B cell (primary cell): ENCODE results near the gene B3GLCT. TPM values are rescaled to one million over a fixed set of nuclear protein-coding genes. Genes with fewer than 3 reads are reported as not detected.

ENCODE experiments used
- ATAC-seq: fragments of 200-7000 bp; cut with Tn5 transposase; one replicate; pipeline ENCODE4 v1.10.0; 2021; ENCODE audit warnings: low read depth, mild to moderate bottlenecking, moderate number of reproducible peaks, moderate library complexity
- CTCF ChIA-PET: fragments of 350-600 bp; sonication (Branson Sonifier 250); formaldehyde crosslinking; loops from one replicate; lab custom pipeline; 2021; ENCODE audit warnings: antibody characterized with exemption, inconsistent platforms; lab: Charles Lee
- POLR2A ChIA-PET: fragments of 350-600 bp; sonication (Branson Sonifier 250); formaldehyde crosslinking; loops from one replicate; lab custom pipeline; 2021; ENCODE audit warnings: antibody characterized with exemption; lab: Charles Lee
- DNase-seq: peaks from one replicate; pipeline ENCODE4 v3.0.0; 2013
- H2AFZ ChIP-seq: 2 replicates; pipeline ENCODE4 v1.6.1; 2012; ENCODE audit warnings: mild to moderate bottlenecking, low read depth, low read length; ENCODE audit not compliant: insufficient read depth, poor library complexity, severe bottlenecking
- H3K27ac ChIP-seq, 2 donors: 1 replicate in 1 of 2; 2 replicates in 1 of 2; pipeline ENCODE4 v1.5.1; 2012 to 2013; ENCODE audit warnings: low read length in 2 of 2, mild to moderate bottlenecking in 2 of 2, moderate library complexity in 1 of 2
- H3K27me3 ChIP-seq, 4 experiments: fragments of 200-600 bp in 1 of 4; sonication (generic) in 1 of 4; replicated peaks in 1 of 4; 1 replicate in 2 of 4; 2 replicates in 2 of 4; pipeline versions ENCODE4 v1.6.1 to v1.7.0; 2013 to 2016; ENCODE audit warnings: low read length in 3 of 4, mild to moderate bottlenecking in 2 of 4, mixed read lengths in 1 of 4, moderate library complexity in 1 of 4; ENCODE audit not compliant: insufficient read depth in 4 of 4, control insufficient read depth in 3 of 4; ENCODE audit errors: control extremely low read depth in 1 of 4
- H3K36me3 ChIP-seq, 2 experiments: replicated peaks in 1 of 2; 1 replicate in 1 of 2; 2 replicates in 1 of 2; pipeline versions ENCODE4 v1.6.1 to v1.7.1; 2013; ENCODE audit warnings: low read length in 1 of 2; ENCODE audit not compliant: insufficient read depth in 2 of 2, control insufficient read depth in 1 of 2; ENCODE audit errors: control extremely low read depth in 1 of 2, extremely low read depth in 1 of 2
- H3K4me1 ChIP-seq, 2 donors: fragments of 200-600 bp in 1 of 2; sonication (generic) in 1 of 2; 1 replicate in 1 of 2; 2 replicates in 1 of 2; pipeline versions ENCODE4 v1.5.1 to v1.6.1; 2013 to 2017; ENCODE audit warnings: low read length in 2 of 2; ENCODE audit not compliant: control insufficient read depth in 2 of 2, insufficient read depth in 2 of 2
- H3K4me2 ChIP-seq: replicated peaks from 2 replicates; pipeline ENCODE3; 2012; ENCODE audit warnings: mild to moderate bottlenecking, low read depth, low read length; ENCODE audit not compliant: poor library complexity, severe bottlenecking
- H3K4me3 ChIP-seq, 5 experiments: fragments of 200-600 bp in 1 of 5; sonication (generic) in 1 of 5; 1 replicate in 3 of 5; 2 replicates in 2 of 5; pipeline versions ENCODE4 v1.5.1 to v1.7.0; 2011 to 2016; ENCODE audit warnings: low read length in 4 of 5, mild to moderate bottlenecking in 4 of 5, low read depth in 2 of 5, control low read depth in 1 of 5, moderate library complexity in 1 of 5; ENCODE audit not compliant: insufficient read depth in 1 of 5; ENCODE audit errors: control extremely low read depth in 1 of 5, extremely low read depth in 1 of 5
- H3K79me2 ChIP-seq: fragments of 200-600 bp; sonication (generic); one replicate; pipeline ENCODE4 v1.6.0; 2016; ENCODE audit warnings: low read length; ENCODE audit not compliant: control insufficient read depth, insufficient read depth
- H3K9ac ChIP-seq: fragments of 200-600 bp; sonication (generic); 2 replicates; pipeline ENCODE4 v1.6.1; 2017; ENCODE audit warnings: mild to moderate bottlenecking, low read length, moderate library complexity
- H3K9me3 ChIP-seq, 3 donors: one replicate each; pipeline versions ENCODE4 v1.6.1 to v1.7.1; 2013; ENCODE audit warnings: low read length in 2 of 3; ENCODE audit not compliant: control insufficient read depth in 2 of 3, insufficient read depth in 1 of 3; ENCODE audit errors: control extremely low read depth in 1 of 3
- H4K20me1 ChIP-seq: 2 replicates; pipeline ENCODE4 v1.6.0; 2012; ENCODE audit warnings: mild to moderate bottlenecking, low read length; ENCODE audit not compliant: insufficient read depth, control insufficient read depth, poor library complexity, severe bottlenecking
- H3K27ac Mint-ChIP-seq: one replicate; pipeline ENCODE4 v1.8.0; 2021; ENCODE audit warnings: mixed read lengths
- H3K27me3 Mint-ChIP-seq: one replicate; pipeline ENCODE4 v1.8.0; 2021; ENCODE audit warnings: mixed read lengths
- H3K4me1 Mint-ChIP-seq: one replicate; pipeline ENCODE4 v1.8.0; 2021; ENCODE audit warnings: mixed read lengths
- H3K4me3 Mint-ChIP-seq: one replicate; pipeline ENCODE4 v1.8.0; 2021; ENCODE audit warnings: mixed read lengths
- H3K9me3 Mint-ChIP-seq: one replicate; pipeline ENCODE4 v1.8.0; 2022; ENCODE audit warnings: mixed read lengths; ENCODE audit not compliant: insufficient read depth
- CTCF ChIP-seq: fragments of 200-600 bp; IDR thresholded peaks from one replicate; pipeline ENCODE4 v1.8.0; 2022; ENCODE audit warnings: antibody characterized with exemption, mild to moderate bottlenecking
- EZH2 ChIP-seq: IDR thresholded peaks from 2 replicates; pipeline ENCODE4 v1.6.1; 2012; ENCODE audit warnings: borderline replicate concordance, low read depth, mild to moderate bottlenecking, moderate library complexity, low read length; ENCODE audit not compliant: insufficient read depth, poor library complexity, severe bottlenecking
- WGBS: methylation state at CpG from one replicate; pipeline ENCODE4 v1.1.5; 2013; ENCODE audit warnings: missing lambda C conversion rate; ENCODE audit not compliant: insufficient coverage; 5-methylcytosine and 5-hydroxymethylcytosine counted together
- intact Hi-C: fragments of 100-400 bp; cut with micrococcal nuclease; formaldehyde crosslinking; loops from one replicate; pipeline ENCODE4 v1.10.0; 2022
- polyA plus RNA-seq: library from polyadenylated mRNA; depleted of rRNA; stranded (reverse); fragments of >200 nt; gene quantifications from 2 replicates; pipeline ENCODE4 v1.2.3, GENCODE V29; 2012
- total RNA-seq, 2 donors: library from RNA; stranded (reverse); fragments of 120-200 nt in 1 of 2; gene quantifications; 1 replicate in 1 of 2; 2 replicates in 1 of 2; pipeline versions ENCODE4 v1.2.3 to v1.2.4, GENCODE V29; 2013 to 2022

Gene B3GLCT
- total and polyA plus RNA-seq, 2 donors (not counting 1 experiment from before 2014, with no cell fraction given), result 1.4 to 6.2 TPM

GRCh38 chr13:31263346-31263745, 63.6 kb downstream of the B3GLCT start:
- Histone ChIP-seq H3K36me3 (peaks cover 0 to 2% of the 10 kb centered on the region in 2 experiments), H3K4me3 (no peak overlapping the region), H3K9me3 (peaks cover 0 to 9% (median 5%) of the 10 kb centered on the region in 3 donors), H3K4me2 (no peak overlapping the region), H3K4me1 (no peaks in the 10 kb centered on the region), H3K9ac (no peak overlapping the region), H4K20me1 (no peaks in the 10 kb centered on the region), H3K79me2 (no peaks in the 10 kb centered on the region), H3K27me3 (no peaks in the 10 kb centered on the region), H2AFZ (no peak overlapping the region), H3K27ac (no peak overlapping the region)
- no peak for ATAC-seq
- TF ChIP-seq CTCF, result no peak
- no peak for TF ChIP-seq EZH2
- WGBS, result no CpG with 5 or more reads among the region's 1 CpG
- intact Hi-C loops, result no loop called here
- ChIA-PET POLR2A (no interaction called here), CTCF (interaction anchor here (2.7 kb wide), 1 partner anchor 27 kb away, joined by 7 read pairs; no protein-coding TSS in a partner anchor)
- H3K9me3 Mint-ChIP-seq, result no peaks in the 10 kb centered on the region
- no peaks in the 10 kb centered on the region for H3K27me3 Mint-ChIP-seq
- no peaks in the 10 kb centered on the region for H3K4me1 Mint-ChIP-seq
- DNase-seq, result no peak
- H3K4me3 Mint-ChIP-seq, result no peak overlapping the region
- H3K27ac Mint-ChIP-seq, result no peak overlapping the region

GRCh38 chr13:31264151-31264550, 64.4 kb downstream of the B3GLCT start:
- ChIA-PET CTCF (no interaction called here), POLR2A (no interaction called here)
- Histone ChIP-seq H3K27me3 (no peaks in the 10 kb centered on the region), H3K27ac (no peak overlapping the region), H3K4me1 (no peaks in the 10 kb centered on the region), H3K9me3 (peaks cover 0 to 9% (median 0%) of the 10 kb centered on the region in 3 donors), H3K9ac (no peak overlapping the region), H3K4me3 (no peak overlapping the region), H3K79me2 (no peaks in the 10 kb centered on the region), H4K20me1 (no peaks in the 10 kb centered on the region), H3K36me3 (peaks cover 0 to 2% of the 10 kb centered on the region in 2 experiments), H2AFZ (no peak overlapping the region), H3K4me2 (no peak overlapping the region)
- intact Hi-C loops, result no loop called here
- no peaks in the 10 kb centered on the region for H3K27me3 Mint-ChIP-seq
- no peaks in the 10 kb centered on the region for H3K9me3 Mint-ChIP-seq
- H3K4me3 Mint-ChIP-seq, result no peak overlapping the region
- no CpG with 5 or more reads among the region's 4 CpGs for WGBS
- ATAC-seq (no peak), DNase-seq (no peak)
- no peak overlapping the region for H3K27ac Mint-ChIP-seq
- H3K4me1 Mint-ChIP-seq, result no peaks in the 10 kb centered on the region
- TF ChIP-seq EZH2 (no peak), CTCF (no peak)
